SK-N-SH treated with all-trans-retinoic acid at 6 μM for 48 hours (cell line): Measurements from ENCODE around the gene SLC25A18.

ENCODE experiments used
- ATAC-seq: fragments of 200-7000 bp; cut with Tn5 transposase; 3 replicates; pipeline ENCODE4 v1.9.1; 2020; ENCODE audit warnings: mild to moderate bottlenecking, moderate library complexity
- ARNTL ChIP-seq: fragments of 450-650 bp; formaldehyde crosslinking; IDR thresholded peaks from 2 replicates; pipeline ENCODE4 v1.5.0; 2020; ENCODE audit warnings: low read depth, mild to moderate bottlenecking, moderate library complexity, borderline replicate concordance
- BACH2 ChIP-seq: fragments of 250-450 bp; sonication (Bioruptor Pico); IDR thresholded peaks from 2 replicates; pipeline ENCODE4 v1.9.0; 2021; ENCODE audit warnings: mild to moderate bottlenecking, borderline replicate concordance
- CREB5 ChIP-seq: fragments of 250-450 bp; sonication (Bioruptor Pico); IDR thresholded peaks from 2 replicates; pipeline ENCODE4 v1.5.1; 2020; ENCODE audit warnings: low read depth, mild to moderate bottlenecking, moderate library complexity
- CSDC2 ChIP-seq: fragments of 250-450 bp; sonication (Bioruptor Pico); IDR thresholded peaks from 2 replicates; pipeline ENCODE4 v1.5.0; 2020; ENCODE audit warnings: mild to moderate bottlenecking, moderate library complexity
- CSRNP3 ChIP-seq: fragments of 250-450 bp; sonication (Bioruptor Pico); IDR thresholded peaks from 2 replicates; pipeline ENCODE4 v1.5.1; 2021; ENCODE audit warnings: mild to moderate bottlenecking, moderate library complexity
- ESRRG ChIP-seq: fragments of 250-450 bp; sonication (Bioruptor Pico); IDR thresholded peaks from 2 replicates; pipeline ENCODE4 v1.6.1; 2021; ENCODE audit warnings: mild to moderate bottlenecking
- GLIS3 ChIP-seq: fragments of 250-450 bp; sonication (Bioruptor Pico); IDR thresholded peaks from 2 replicates; pipeline ENCODE4 v1.5.0; 2020; ENCODE audit warnings: mild to moderate bottlenecking, moderate library complexity
- ISL1 ChIP-seq: fragments of 250-450 bp; sonication (Bioruptor Pico); IDR thresholded peaks from 2 replicates; pipeline ENCODE4 v2.1.2; 2022; ENCODE audit warnings: mild to moderate bottlenecking, moderate library complexity
- POU6F1 ChIP-seq: fragments of 250-450 bp; sonication (Bioruptor Pico); IDR thresholded peaks from 2 replicates; pipeline ENCODE4 v1.8.0; 2021; ENCODE audit warnings: low read depth, mild to moderate bottlenecking, moderate library complexity, borderline replicate concordance
- PPARA ChIP-seq: fragments of 250-450 bp; sonication (Bioruptor Pico); IDR thresholded peaks from 2 replicates; pipeline ENCODE4 v1.5.0; 2020; ENCODE audit warnings: mild to moderate bottlenecking, borderline replicate concordance
- RARB ChIP-seq: fragments of 250-450 bp; sonication (Bioruptor Pico); IDR thresholded peaks from 2 replicates; pipeline ENCODE4 v1.8.0; 2021; ENCODE audit warnings: mild to moderate bottlenecking, moderate library complexity
- TCF4 ChIP-seq: fragments of 250-450 bp; sonication (Bioruptor Pico); IDR thresholded peaks from 2 replicates; pipeline ENCODE4 v1.8.0; 2021; ENCODE audit warnings: mild to moderate bottlenecking, moderate library complexity, borderline replicate concordance
- TOX ChIP-seq: fragments of 250-450 bp; sonication (Bioruptor Pico); IDR thresholded peaks from 2 replicates; pipeline ENCODE4 v1.8.0; 2021; ENCODE audit warnings: mild to moderate bottlenecking, moderate library complexity, borderline replicate concordance
- TSHZ2 ChIP-seq: fragments of 250-450 bp; sonication (Bioruptor Pico); IDR thresholded peaks from 2 replicates; pipeline ENCODE4 v1.5.0; 2020; ENCODE audit warnings: mild to moderate bottlenecking, moderate library complexity
- ZC3H10 ChIP-seq: fragments of 250-450 bp; sonication (Bioruptor Pico); IDR thresholded peaks from 2 replicates; pipeline ENCODE4 v1.5.1; 2021; ENCODE audit warnings: mild to moderate bottlenecking, moderate library complexity
- ZFP3 ChIP-seq: fragments of 250-450 bp; sonication (Bioruptor Pico); IDR thresholded peaks from 2 replicates; pipeline ENCODE4 v1.5.0; 2020; ENCODE audit warnings: mild to moderate bottlenecking, moderate library complexity
- ZFP30 ChIP-seq: fragments of 450-650 bp; formaldehyde crosslinking; IDR thresholded peaks from 2 replicates; pipeline ENCODE4 v1.5.0; 2022; ENCODE audit warnings: mild to moderate bottlenecking, moderate library complexity
- ZNF565 ChIP-seq: fragments of 450-650 bp; formaldehyde crosslinking; conservative IDR thresholded peaks from 2 replicates; pipeline ENCODE4 v1.5.0; 2020; ENCODE audit warnings: low read depth, mild to moderate bottlenecking, moderate library complexity
- ZNF70 ChIP-seq: fragments of 450-650 bp; formaldehyde crosslinking; IDR thresholded peaks from 2 replicates; pipeline ENCODE4 v1.5.0; 2020; ENCODE audit warnings: mild to moderate bottlenecking, moderate library complexity
- ZNF8 ChIP-seq: fragments of 450-650 bp; formaldehyde crosslinking; IDR thresholded peaks from 2 replicates; pipeline ENCODE4 v1.5.0; 2020; ENCODE audit warnings: mild to moderate bottlenecking, moderate library complexity

The SLC25A18 gene

GRCh38 chr22:17537155-17537554 lies 26.1 kb upstream of the SLC25A18 start:
- no peak for ATAC-seq
- TF ChIP-seq PPARA (CRISPR knock-in tag) (no peak), TSHZ2 (CRISPR knock-in tag) (no peak), ZC3H10 (CRISPR knock-in tag) (no peak), POU6F1 (no peak), ISL1 (CRISPR knock-in tag) (no peak), ZFP30 (CRISPR knock-in tag) (no peak), TOX (no peak), BACH2 (no peak), ESRRG (CRISPR knock-in tag) (no peak), ZNF8 (no peak), ARNTL (CRISPR knock-in tag) (no peak), CREB5 (no peak)

- TF ChIP-seq GLIS3 (CRISPR knock-in tag) (no peak), ARNTL (CRISPR knock-in tag) (no peak), CSDC2 (no peak), TCF4 (no peak), CREB5 (no peak), ISL1 (CRISPR knock-in tag) (no peak), PPARA (CRISPR knock-in tag) (no peak), ZNF565 (no peak), RARB (CRISPR knock-in tag) (no peak), TOX (no peak)
- ATAC-seq: no peak
Observed at GRCh38 chr22:17540481-17540880, 22.8 kb upstream of the SLC25A18 start.

- TF ChIP-seq ZFP30 (CRISPR knock-in tag): no peak
- no peak for ATAC-seq
Observed at GRCh38 chr22:17541476-17541875, 21.8 kb upstream of the SLC25A18 start.

- ATAC-seq: no peak
- TF ChIP-seq BACH2 (no peak), ZFP30 (CRISPR knock-in tag) (no peak), TOX (no peak), CSDC2 (no peak), ZNF565 (no peak), ZC3H10 (CRISPR knock-in tag) (no peak)
Observed at GRCh38 chr22:17542452-17542851, 20.8 kb upstream of the SLC25A18 start.

GRCh38 chr22:17548010-17548755 lies 15.1 kb upstream of the SLC25A18 start:
- no peak for ATAC-seq
- TF ChIP-seq GLIS3 (CRISPR knock-in tag) (no peak), BACH2 (no peak), ZFP3 (CRISPR knock-in tag) (no peak), PPARA (CRISPR knock-in tag) (no peak), CSRNP3 (CRISPR knock-in tag) (no peak), ZNF8 (no peak), ZNF70 (CRISPR knock-in tag) (no peak), TCF4 (no peak)
- TF ChIP-seq, all 23 proteins: peak for 0
